DMS153 (cell line): ENCODE results near the gene ADCY5.

Source experiments
- DNase-seq: peaks from one replicate; lab custom pipeline; 2025; lab: John Stamatoyannopoulos, UW

Gene ADCY5

GRCh38 chr3:123286308-123287023 is 162.4 kb downstream of the ADCY5 start:
- no peak for DNase-seq

- DNase-seq: no peak
Measured at GRCh38 chr3:123285931-123286307, 163.0 kb downstream of the ADCY5 start.

DNA sequence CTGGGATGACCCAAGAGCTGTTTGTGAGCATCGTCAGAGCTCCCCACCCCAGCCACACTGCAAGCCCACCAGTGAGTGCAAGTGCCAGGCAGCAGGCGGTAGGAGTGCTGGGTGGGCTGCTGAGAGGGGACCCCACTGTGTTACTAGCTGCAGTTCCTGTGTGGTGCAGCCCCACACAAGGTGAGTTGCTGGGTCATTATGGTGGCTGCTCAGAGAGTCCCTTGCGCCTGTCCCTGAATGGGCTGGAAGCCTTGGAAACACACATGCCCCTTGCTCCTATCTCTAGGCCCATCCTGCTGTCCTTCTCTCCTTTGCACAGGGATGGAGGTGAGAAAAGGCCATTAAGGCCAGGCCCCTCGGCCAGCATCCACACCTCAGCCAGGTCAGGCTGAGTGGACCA is 163.4 kb downstream of the ADCY5 start:
- no peak for DNase-seq

DNA sequence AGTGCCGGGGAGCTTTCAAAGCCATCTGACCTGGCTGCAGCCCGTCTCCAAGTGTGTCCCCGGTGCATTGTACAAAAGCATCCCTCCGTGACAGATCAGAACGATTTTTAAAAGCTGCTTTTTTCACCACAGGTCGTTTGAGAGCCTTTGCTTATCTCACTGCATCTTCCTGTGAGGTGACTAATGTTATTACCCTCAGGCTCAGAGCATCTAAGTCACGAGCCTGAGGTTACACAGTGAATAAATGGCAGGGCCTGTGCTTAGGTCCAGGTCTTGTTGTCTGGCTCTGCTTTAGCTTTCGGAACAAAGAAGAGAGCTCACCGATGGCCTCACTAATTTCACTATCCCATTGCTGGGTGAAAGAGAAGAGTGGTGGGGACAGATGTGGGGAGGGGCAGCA is 163.8 kb downstream of the ADCY5 start:
- no peak for DNase-seq

DNA sequence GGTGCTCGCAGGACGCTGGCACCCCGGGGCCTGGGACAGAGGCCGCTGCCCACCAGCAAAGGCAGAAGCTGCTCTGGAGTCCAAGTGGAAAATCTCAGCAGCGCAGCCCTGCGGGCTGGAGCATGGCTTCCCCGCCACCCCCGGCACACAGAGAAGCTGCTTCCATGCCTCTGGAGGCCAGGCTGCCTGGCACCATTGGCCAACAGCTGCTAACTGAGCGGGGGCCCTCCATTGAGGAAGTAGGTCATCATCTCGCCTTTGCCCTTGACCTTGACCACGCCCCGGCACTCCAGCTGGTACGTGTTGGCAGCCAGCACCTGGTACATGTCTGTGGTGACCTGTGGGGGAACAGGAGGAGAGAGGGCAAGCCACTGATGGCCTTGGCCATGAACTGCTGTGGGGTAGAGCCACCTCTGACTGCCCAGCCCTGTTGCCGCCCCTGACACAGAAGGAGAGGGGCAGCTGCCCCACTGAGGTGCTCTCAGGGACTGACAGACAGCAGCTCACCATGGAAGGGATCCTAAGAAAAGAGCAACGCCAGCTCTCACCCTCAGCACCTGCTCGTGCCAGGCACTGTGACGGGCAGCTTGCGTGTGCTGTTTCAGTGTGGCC is 164.4 kb downstream of the ADCY5 start:
- DNase-seq: no peak

- no peak for DNase-seq
Measured at GRCh38 chr3:123283657-123284398, 165.1 kb downstream of the ADCY5 start.

DNA sequence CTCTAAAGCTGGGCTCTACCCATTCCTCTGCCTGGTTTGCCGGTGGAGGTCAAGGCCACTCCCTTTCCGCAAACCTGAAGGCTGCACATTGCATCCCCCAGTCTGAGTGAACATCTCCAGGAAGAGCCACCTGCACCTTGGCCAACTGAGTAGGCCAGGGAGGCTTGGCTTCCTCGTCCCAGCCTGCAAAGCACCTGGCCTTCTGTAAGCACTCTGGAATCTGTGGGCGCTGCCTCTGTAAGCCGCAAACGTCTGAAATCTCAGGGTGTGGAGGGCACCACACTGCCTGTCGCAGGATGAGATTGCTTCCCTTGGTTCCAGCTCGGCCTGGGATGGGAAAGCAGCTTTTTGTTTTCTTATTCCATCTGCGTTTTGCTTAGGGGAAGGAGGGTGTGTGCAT is 165.8 kb downstream of the ADCY5 start:
- no peak for DNase-seq

DNA sequence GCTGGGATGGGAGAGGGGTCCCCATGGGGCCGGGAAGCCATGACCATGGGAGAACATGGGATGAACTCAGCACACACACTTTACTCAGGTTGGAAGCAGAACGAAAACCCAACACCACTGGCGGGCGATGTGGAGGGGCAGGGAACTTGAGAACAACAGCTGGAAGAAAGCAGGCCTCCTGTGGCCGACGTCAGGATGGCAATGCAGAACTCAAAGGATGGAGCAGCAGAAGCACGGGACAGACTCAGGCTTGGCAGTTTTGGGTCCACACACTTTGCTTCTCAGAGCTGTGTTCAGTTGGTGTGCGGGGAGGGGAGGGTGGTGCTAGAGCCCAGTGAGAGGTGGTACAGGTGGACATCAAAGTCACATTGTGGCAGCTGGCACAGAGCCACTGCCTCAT is 166.4 kb downstream of the ADCY5 start:
- no peak for DNase-seq

DNA sequence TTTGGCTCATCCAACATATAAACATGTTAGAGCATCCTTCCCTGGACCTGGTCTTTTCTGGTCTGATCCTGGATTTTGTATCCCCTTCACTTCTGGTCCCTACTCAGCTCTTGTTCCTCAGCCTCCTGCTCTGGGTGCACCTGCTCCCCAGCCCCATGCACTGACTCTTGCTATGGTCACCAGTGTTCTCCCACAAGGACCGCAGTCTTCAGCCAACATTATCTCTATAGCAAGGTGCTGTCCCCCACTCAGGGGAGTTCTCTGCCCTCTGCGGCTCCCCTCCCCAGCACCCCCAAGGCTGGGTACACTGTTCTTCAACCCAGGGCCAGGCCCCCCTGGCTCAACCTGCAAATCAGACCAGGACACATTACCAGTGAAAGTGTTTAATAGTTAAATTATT is 167.0 kb downstream of the ADCY5 start:
- no peak for DNase-seq

DNA sequence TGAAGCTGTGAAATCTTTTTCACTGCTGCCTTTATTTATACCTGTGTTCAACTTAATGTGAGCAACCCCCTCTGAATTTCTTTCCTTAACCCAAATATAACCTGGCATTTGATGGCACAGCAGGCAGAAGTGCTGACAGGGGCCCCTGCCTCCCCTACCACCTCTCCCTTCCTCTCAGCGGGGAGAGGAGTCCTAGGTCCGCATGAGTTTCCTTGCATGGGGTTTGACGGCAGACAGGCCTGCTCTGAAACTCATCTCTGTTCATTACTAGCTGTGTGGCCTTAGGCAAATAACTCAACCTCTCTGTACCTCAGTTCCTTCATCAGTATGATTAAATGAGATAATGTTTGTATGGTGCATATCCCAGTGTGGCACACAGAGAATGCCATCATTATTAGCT is 167.5 kb downstream of the ADCY5 start:
- no peak for DNase-seq

- no peak for DNase-seq
Measured at GRCh38 chr3:123279121-123279520, 169.8 kb downstream of the ADCY5 start.

DNA sequence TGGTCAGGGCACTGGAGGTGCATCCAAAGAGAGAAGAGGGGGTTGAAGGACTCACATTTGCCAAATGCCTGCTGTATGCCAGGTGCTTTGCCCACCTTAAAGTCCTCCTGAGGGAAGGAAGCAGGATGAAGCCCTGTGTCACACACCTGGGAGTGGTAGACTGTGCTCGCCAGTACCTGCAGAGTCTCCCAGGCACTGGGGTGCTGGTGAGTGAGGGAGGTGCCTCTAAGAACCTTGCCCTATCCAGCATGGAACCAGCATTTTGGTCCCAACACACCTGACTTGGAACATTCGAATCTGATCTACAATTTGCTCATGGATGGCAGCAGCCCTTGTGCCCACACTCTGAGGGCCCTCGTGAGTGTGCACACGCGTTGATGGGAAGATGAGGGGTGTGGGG is 170.4 kb downstream of the ADCY5 start:
- DNase-seq: no peak

- no peak for DNase-seq
Measured at GRCh38 chr3:123277106-123277505, 171.8 kb downstream of the ADCY5 start.

DNA sequence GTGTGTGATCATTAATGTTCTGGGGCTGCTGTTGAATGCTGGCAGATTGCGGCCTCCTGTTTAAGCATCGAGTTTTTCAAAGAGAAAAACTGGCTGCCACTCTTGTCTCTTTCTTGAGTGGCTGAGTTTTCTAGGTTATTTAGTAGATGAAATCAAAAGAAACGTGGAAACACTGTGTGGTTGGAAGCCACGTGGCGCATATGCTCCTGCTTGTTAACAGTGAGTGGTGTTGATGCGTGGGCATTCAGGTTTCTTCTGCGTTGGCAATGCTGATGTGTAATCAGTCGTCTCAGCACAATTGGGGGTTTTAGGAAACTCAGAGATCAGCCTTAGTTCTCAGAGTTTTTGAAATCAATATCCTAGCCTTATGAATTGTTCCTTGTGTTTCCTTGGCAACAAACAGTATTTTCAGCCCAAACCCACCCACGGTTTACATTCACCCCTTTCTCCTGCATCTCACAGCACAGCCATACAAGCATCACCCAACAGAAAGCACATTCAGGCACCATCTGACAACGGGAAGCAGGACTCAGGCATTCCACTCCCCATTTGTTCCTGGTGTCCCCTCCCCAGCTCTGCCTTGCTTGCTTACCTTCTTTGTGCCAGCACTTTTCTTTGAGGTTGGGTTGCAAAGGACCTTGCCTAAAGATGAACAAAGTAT is 172.4 kb downstream of the ADCY5 start:
- no peak for DNase-seq

GRCh38 chr3:123275691-123276090 is 173.2 kb downstream of the ADCY5 start:
- DNase-seq: no peak

DNA sequence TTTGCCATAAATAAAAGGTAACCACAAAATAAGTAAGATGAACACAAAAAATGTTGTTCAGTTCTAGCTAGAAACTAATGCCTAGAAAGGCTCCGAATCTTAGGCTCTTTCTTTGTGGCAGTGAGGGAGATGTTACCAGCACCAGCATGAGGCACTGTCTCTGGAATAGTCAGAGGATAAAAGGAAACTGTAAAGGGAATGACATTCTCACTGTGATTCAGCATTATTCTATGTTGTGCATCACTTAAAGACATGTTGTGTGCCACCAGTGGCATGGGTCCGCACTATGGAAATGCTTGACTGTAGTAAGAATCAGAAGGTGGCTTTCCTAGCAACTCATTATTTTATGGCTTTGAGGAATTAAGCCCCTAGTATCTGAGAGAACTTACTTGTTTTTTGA is 176.3 kb downstream of the ADCY5 start:
- no peak for DNase-seq

DNA sequence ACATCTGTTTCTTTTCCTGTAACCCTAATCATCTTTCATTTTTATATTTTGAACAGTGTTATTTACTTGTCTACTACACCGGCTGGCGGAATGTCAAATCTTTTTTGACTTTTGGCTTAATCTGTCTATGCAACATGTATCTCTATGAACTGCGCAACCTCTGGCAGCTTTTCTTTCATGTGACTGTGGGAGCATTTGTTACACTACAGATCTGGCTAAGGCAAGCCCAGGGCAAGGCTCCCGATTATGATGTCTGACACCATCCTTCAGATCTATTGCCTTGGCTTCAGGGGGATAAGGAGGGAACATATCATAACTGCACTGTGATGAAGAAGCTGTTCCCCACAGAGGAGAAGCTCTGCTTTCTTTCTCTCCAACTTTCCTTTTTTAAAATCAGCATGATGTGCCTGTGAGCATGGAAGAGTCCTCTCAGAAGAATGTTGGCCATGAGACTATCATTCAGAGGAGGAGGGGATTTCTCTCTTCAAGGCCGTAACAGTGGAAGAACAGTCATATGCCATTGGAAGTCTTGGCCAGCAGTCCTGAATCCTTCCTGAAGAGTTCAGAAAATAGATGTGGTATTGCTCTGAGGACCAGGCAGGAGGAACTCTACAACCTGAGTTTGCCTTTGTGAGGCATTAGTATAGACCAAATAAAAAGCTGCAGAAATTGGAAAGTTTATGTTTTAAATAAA is 177.3 kb downstream of the ADCY5 start:
- no peak for DNase-seq

DNA sequence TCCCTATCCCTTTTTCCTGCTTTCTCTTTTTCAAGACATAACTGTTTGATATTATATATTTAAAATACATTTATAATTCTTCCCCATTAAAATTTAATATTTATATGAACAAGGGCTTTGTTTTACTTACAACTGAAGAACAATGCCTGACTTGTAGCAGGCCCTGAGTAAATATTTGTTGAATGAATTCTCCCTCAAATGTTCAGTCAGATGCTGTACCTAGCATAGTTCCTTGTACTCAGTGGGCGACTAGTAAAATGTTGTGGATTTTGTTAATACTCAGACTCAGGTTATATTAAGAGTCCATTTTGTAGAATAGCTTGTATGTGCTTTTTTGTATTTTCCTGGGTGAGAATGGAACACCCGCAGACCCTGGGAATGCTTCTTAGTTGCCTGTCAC is 178.1 kb downstream of the ADCY5 start:
- no peak for DNase-seq

- no peak for DNase-seq
Measured at GRCh38 chr3:123267821-123268220, 181.1 kb downstream of the ADCY5 start.

GRCh38 chr3:123263941-123264340 is 184.9 kb downstream of the ADCY5 start:
- DNase-seq: no peak

DNA sequence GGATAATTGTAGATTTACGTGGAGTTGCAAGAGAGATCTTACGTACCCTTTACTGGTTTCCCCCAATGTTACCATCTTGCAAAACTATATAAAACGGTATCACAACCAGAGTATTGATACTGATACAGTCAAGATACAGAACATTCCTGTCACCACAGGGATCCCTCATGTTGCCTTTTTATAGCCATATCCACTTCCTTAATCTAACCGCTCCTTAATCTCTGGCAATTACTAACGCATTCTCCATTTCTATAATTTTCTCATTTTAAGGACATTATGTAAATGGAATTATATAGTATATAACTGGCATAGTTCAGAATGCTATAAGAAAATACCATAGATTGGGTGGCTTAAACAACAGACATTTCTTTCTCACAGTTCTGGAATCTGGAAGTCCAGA is 186.0 kb downstream of the ADCY5 start:
- no peak for DNase-seq

DNA sequence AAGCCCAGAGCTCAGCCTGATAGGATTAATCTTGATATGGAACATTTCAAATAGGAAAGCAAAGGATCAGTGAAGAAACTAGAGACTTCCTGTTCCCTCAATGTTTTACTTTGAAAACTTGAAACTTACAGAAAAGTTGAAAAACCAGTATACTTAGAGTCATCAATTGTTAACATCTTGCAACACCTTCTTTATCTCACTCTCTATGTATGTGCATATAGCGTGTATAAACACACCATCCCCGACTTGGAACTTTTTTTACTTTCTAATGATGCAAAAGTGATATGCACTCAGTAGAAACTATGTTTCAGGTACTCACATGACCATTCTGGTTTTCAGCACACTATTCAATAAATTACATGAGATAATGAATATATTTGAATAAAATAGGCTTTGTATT is 186.7 kb downstream of the ADCY5 start:
- DNase-seq: no peak
